Thoracic aorta (tissue), 2 donors: ENCODE data around the gene ZBTB39. TPM values are rescaled to one million over a fixed set of nuclear protein-coding genes. Genes with fewer than 3 reads are reported as not detected.
"Not testable (repeated sequence)": the region's sequence is repeated elsewhere in the genome, so short reads cannot be mapped to it uniquely, and the experiment has no call there.

ENCODE experiments used
- ATAC-seq: fragments of 150-250 bp; one replicate; pipeline ENCODE4 v1.8.0; 2017; ENCODE audit warnings: low read depth; ENCODE audit not compliant: insufficient number of reproducible peaks, low FRiP score
- DNase-seq: peaks from one replicate; pipeline ENCODE4 v3.0.0-alpha.2; 2020; ENCODE audit warnings: low spot score
- H3K27ac ChIP-seq, 2 donors: fragments of 200-600 bp; sonication (generic); 1 replicate in 1 of 2; 2 replicates in 1 of 2; pipeline ENCODE4 v1.5.1; 2016; ENCODE audit warnings: mild to moderate bottlenecking in 2 of 2, moderate library complexity in 2 of 2
- H3K27me3 ChIP-seq: fragments of 200-600 bp; sonication (generic); replicated peaks from 2 replicates; pipeline ENCODE4 v1.6.0; 2016; ENCODE audit warnings: mild to moderate bottlenecking; ENCODE audit not compliant: insufficient read depth
- H3K36me3 ChIP-seq: fragments of 200-600 bp; sonication (generic); one replicate; pipeline ENCODE4 v1.5.1; 2016
- H3K4me1 ChIP-seq, 2 donors: fragments of 200-600 bp; sonication (generic); 1 replicate in 1 of 2; 2 replicates in 1 of 2; pipeline versions ENCODE4 v1.5.1 to v1.6.0; 2016; ENCODE audit warnings: low read depth in 2 of 2, mild to moderate bottlenecking in 1 of 2; ENCODE audit not compliant: control insufficient read depth in 1 of 2
- H3K4me3 ChIP-seq: fragments of 200-600 bp; sonication (generic); 2 replicates; pipeline ENCODE4 v1.5.1; 2016; ENCODE audit warnings: mild to moderate bottlenecking
- H3K9me3 ChIP-seq: fragments of 200-600 bp; sonication (generic); 2 replicates; pipeline ENCODE4 v1.5.1; 2016
- CTCF ChIP-seq: fragments of 200-600 bp; sonication (generic); IDR thresholded peaks from one replicate; pipeline ENCODE4 v1.5.1; 2019; ENCODE audit warnings: antibody characterized with exemption
- total RNA-seq, 2 donors: library from RNA; depleted of rRNA; stranded (reverse); fragments of >200 nt; gene quantifications; one replicate each; pipeline versions ENCODE4 v1.1.0 to v1.2.3, GENCODE V29; 2016

Gene ZBTB39
- total RNA-seq, result 1 to 10 TPM; 3.1 to 8.3 TPM

GRCh38 chr12:57005980-57006808, at the start of gene ZBTB39:
Gene ZBTB39 (minus strand): TSS chr12:57006546. CDS start chr12:57004917, 1,629 bp downstream.
- Histone ChIP-seq H3K4me3 (peak within 1 kb of the TSS; percentile 88), H3K36me3 (peaks cover 22% of the 10 kb centered on the region), H3K9me3 (no peaks in the 10 kb centered on the region), H3K27me3 (no peaks in the 10 kb centered on the region), H3K27ac (peak within 1 kb of the TSS; percentile 57 to 70), H3K4me1 (peaks cover 14 to 20% of the 10 kb centered on the region in 2 donors)
- TF ChIP-seq CTCF, result peak; percentile 44
- ATAC-seq, result peak; percentile 49
- no peak for DNase-seq

DNA sequence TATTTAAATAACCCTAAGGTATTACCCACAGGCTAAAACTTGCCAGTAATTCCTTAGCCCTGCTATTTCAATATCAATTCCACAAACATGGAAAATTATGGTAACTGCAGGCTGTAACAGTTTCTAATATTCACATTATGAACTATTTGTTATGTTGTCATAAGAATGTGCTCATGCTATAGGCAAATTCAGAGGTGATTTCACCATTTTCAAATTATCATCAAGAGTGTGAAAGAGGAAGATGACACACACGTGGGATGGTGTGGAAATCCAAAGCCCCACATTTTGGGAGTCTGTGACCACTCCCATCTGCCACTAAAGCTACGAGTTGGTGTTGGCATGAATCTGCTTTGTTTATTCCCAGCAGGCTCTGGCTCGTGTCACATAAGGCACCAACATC, 49.5 kb upstream of the ZBTB39 start:
- no peak overlapping the region for H3K27ac ChIP-seq

DNA sequence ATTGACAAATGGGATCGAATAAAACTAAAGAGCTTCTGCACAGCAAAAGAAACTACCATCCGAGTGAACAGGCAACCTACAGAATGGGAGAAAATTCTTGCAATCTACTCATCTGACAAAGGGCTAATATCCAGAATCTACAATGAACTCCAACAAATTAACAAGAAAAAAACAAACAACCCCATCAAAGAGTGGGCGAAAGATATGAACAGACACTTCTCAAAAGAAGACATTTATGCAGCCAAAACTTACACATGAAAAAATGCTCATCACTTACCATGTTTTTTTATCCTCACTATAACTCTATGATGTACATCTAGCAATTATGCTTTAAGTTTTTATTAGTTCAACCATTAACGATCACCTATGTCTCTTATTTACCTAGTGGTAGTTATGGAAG, 47.6 kb upstream of the ZBTB39 start:
- not testable (repeated sequence) for H3K4me3 ChIP-seq, H3K27ac ChIP-seq, ATAC-seq, DNase-seq, H3K9me3 ChIP-seq, H3K27me3 ChIP-seq, H3K36me3 ChIP-seq, H3K4me1 ChIP-seq

More for the DNA sequence above, 49.5 kb upstream of the ZBTB39 start:
- H3K9me3 ChIP-seq, result no peaks in the 10 kb centered on the region
- no peak for DNase-seq
- no peak for TF ChIP-seq CTCF
- peaks cover 10% of the 10 kb centered on the region for H3K36me3 ChIP-seq
- peaks cover 0 to 6% of the 10 kb centered on the region in 2 donors for H3K4me1 ChIP-seq
- H3K27me3 ChIP-seq, result no peaks in the 10 kb centered on the region
- H3K4me3 ChIP-seq, result no peak overlapping the region
- ATAC-seq, result no peak

- H3K4me1 ChIP-seq, H3K27ac ChIP-seq, ATAC-seq, DNase-seq, H3K9me3 ChIP-seq, H3K4me3 ChIP-seq, H3K27me3 ChIP-seq, H3K36me3 ChIP-seq: not testable (repeated sequence)
Observed at GRCh38 chr12:57053146-57053545, 46.8 kb upstream of the ZBTB39 start.

DNA sequence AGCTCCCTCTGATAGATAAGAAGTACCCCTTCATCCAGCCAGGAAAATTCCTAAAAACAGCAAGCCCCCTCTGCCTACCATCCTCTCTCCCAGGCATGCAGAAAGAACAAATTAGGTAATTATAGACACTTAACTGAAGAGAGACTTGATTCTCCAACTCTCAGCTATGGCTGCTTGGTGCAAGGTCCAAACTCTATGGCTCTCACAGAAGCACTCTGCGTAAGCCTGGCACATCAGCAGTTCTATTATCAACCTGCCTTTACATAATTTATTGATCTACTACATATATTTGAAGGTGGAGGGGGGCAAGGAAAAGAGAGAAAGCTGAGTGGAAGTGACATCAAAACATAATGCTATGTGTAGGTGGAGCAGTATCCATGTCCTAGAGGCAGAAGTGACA, 44.7 kb upstream of the ZBTB39 start:
- no peaks in the 10 kb centered on the region for H3K27me3 ChIP-seq

More for the DNA sequence above, 44.7 kb upstream of the ZBTB39 start:
- TF ChIP-seq CTCF, result no peak
- Histone ChIP-seq H3K4me3 (no peak overlapping the region), H3K4me1 (no peaks in the 10 kb centered on the region), H3K9me3 (no peaks in the 10 kb centered on the region), H3K36me3 (no peaks in the 10 kb centered on the region), H3K27ac (no peak overlapping the region)
- no peak for ATAC-seq
- no peak for DNase-seq
